Fibroblast of skin of left biceps (primary cell): Measurements from ENCODE around the gene AHDC1.

Source experiments
- DNase-seq, 2 experiments: peaks; one replicate each; pipeline ENCODE4 v3.0.0-alpha.2; 2013; ENCODE audit warnings: low read depth in 2 of 2

AHDC1 gene

GRCh38 chr1:27489973-27490741 lies 113.8 kb downstream of the AHDC1 start, which contains the start of gene WASF2:
Gene WASF2, minus strand, starts transcription at chr1:27490167. Its CDS starts 61,277 bp downstream, at chr1:27428890.
- DNase-seq: peak; percentile 94

- no peak for DNase-seq
These were observed 114.4 kb downstream of the AHDC1 start for GRCh38 chr1:27489501-27489972.

DNA sequence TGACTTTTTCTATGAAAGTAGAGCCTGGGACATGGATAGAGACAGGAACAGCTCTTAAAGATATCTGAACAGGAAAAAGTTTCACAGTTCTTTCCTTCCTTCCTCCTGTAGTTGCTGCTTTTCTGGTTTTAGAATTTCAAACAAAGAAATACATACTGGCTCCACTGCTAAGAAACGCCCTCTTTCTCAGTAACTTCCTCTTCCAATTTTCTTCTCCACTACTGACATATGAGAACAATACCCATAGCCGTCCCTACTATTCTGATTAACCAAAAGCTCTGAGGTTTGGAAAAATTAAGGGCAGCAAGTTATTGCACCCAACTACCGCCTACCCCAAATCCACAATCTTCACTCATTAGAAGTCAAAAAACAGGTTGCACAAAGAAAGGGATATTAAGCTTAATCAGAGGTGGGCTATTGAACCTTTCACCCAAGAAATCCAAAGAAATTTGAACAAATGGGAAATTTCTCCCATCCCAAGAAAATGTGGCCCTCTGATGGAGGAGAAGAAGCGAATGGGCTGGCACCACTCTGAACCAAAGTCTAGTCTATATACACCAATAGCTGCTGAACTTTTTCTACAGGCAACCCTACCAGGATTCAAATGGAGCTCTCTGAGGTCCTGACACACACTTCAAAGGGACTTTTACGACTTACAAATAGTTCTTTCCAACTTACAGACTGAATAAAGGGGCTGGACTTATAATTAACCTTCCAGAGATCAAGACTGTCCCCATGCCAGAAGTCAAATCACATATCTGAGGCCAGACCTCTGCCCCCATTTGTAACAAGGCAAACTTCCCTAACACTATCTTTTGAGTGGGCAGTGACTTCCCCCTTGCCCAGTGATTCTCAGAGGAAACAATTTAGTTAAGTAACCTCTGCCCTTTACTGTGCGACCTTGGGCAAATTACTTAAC lies 115.7 kb downstream of the AHDC1 start:
- no peak for DNase-seq

- DNase-seq: no peak
These were observed 118.6 kb downstream of the AHDC1 start for GRCh38 chr1:27485363-27485762.
